CD14-positive monocyte (primary cell): ENCODE measurements around the gene LCAT. TPM values are rescaled to one million over a fixed set of nuclear protein-coding genes. Genes with fewer than 3 reads are reported as not detected.
A peak's percentile ranks its signal among the peaks of the same experiment; 100 is the strongest.

Experiments
- DNase-seq, 3 donors: peaks; one replicate each; pipeline ENCODE4 v3.0.0-alpha.2; 2011 to 2022
- H2AFZ ChIP-seq: 2 replicates; pipeline ENCODE4 v1.6.0; 2012; ENCODE audit warnings: mild to moderate bottlenecking, low read depth, low read length, inconsistent platforms; ENCODE audit not compliant: insufficient read depth, poor library complexity, severe bottlenecking
- H3K27ac ChIP-seq, 2 donors: 1 replicate in 1 of 2; 2 replicates in 1 of 2; pipeline ENCODE4 v1.5.1; 2012 to 2013; ENCODE audit warnings: low read length in 2 of 2, control low read depth in 1 of 2, inconsistent platforms in 1 of 2, low read depth in 1 of 2, mild to moderate bottlenecking in 1 of 2
- H3K27me3 ChIP-seq, 2 donors: one replicate each; pipeline versions ENCODE4 v1.6.0 to v1.6.1; 2011 to 2013; ENCODE audit warnings: low read length in 2 of 2; ENCODE audit not compliant: control insufficient read depth in 2 of 2, insufficient read depth in 2 of 2
- H3K36me3 ChIP-seq, 2 donors: replicated peaks in 1 of 2; 1 replicate in 1 of 2; 2 replicates in 1 of 2; pipeline versions ENCODE4 v1.5.1 to v1.6.1; 2012 to 2013; ENCODE audit warnings: low read length in 2 of 2, control low read depth in 1 of 2, inconsistent platforms in 1 of 2, mild to moderate bottlenecking in 1 of 2; ENCODE audit not compliant: insufficient read depth in 2 of 2, control insufficient read depth in 1 of 2
- H3K4me1 ChIP-seq, 2 donors: 1 replicate in 1 of 2; 2 replicates in 1 of 2; pipeline versions ENCODE4 v1.5.1 to v1.6.1; 2012 to 2013; ENCODE audit warnings: low read length in 2 of 2, control low read depth in 1 of 2, inconsistent platforms in 1 of 2, mild to moderate bottlenecking in 1 of 2, moderate library complexity in 1 of 2; ENCODE audit not compliant: insufficient read depth in 2 of 2, control insufficient read depth in 1 of 2
- H3K4me2 ChIP-seq: replicated peaks from 2 replicates; pipeline ENCODE3; 2012; ENCODE audit warnings: low read length, moderate library complexity, mild to moderate bottlenecking; ENCODE audit not compliant: poor library complexity, severe bottlenecking; ENCODE audit errors: extremely low read depth
- H3K4me3 ChIP-seq, 3 experiments: fragments of 200-600 bp in 1 of 3; sonication (generic) in 1 of 3; replicated peaks in 1 of 3; 1 replicate in 2 of 3; 2 replicates in 1 of 3; pipeline ENCODE4 v1.5.1; 2011 to 2013; ENCODE audit warnings: low read length in 3 of 3, mild to moderate bottlenecking in 3 of 3, control low read depth in 2 of 3, low read depth in 2 of 3, inconsistent platforms in 1 of 3, moderate library complexity in 1 of 3
- H3K79me2 ChIP-seq: 2 replicates; pipeline ENCODE4 v1.6.0; 2012; ENCODE audit warnings: mild to moderate bottlenecking, control low read depth, inconsistent platforms, low read length, moderate library complexity; ENCODE audit not compliant: insufficient read depth
- H3K9ac ChIP-seq: 2 replicates; pipeline ENCODE4 v1.6.0; 2017; ENCODE audit warnings: low read length, mild to moderate bottlenecking; ENCODE audit not compliant: insufficient read depth, poor library complexity, severe bottlenecking
- H3K9me3 ChIP-seq, 2 donors: replicated peaks in 1 of 2; 1 replicate in 1 of 2; 2 replicates in 1 of 2; pipeline versions ENCODE4 v1.5.1 to v1.6.1; 2012 to 2013; ENCODE audit warnings: low read length in 2 of 2, control low read depth in 1 of 2; ENCODE audit not compliant: control insufficient read depth in 1 of 2, insufficient read depth in 1 of 2
- H4K20me1 ChIP-seq: 2 replicates; pipeline ENCODE4 v1.6.0; 2012; ENCODE audit warnings: mild to moderate bottlenecking, low read length, control low read depth, moderate library complexity; ENCODE audit not compliant: insufficient read depth
- H3K27ac Mint-ChIP-seq, 7 donors: one replicate each; pipeline ENCODE4 v1.8.0; 2020; ENCODE audit warnings: mild to moderate bottlenecking in 7 of 7, mixed read lengths in 7 of 7, moderate library complexity in 6 of 7, inconsistent platforms in 2 of 7
- H3K27me3 Mint-ChIP-seq, 3 donors: one replicate each; pipeline ENCODE4 v1.8.0; 2021 to 2022; ENCODE audit warnings: low read depth in 3 of 3, mild to moderate bottlenecking in 3 of 3, mixed read lengths in 3 of 3, moderate library complexity in 3 of 3, inconsistent platforms in 1 of 3
- H3K36me3 Mint-ChIP-seq, 2 donors: one replicate each; pipeline ENCODE4 v1.8.0; 2020; ENCODE audit warnings: mixed read lengths in 2 of 2, inconsistent platforms in 1 of 2, mild to moderate bottlenecking in 1 of 2
- H3K4me1 Mint-ChIP-seq: one replicate; pipeline ENCODE4 v1.8.0; 2020; ENCODE audit warnings: mild to moderate bottlenecking, mixed read lengths
- H3K4me3 Mint-ChIP-seq, 2 donors: one replicate each; pipeline ENCODE4 v1.8.0; 2020; ENCODE audit warnings: mild to moderate bottlenecking in 2 of 2, mixed read lengths in 2 of 2, moderate library complexity in 1 of 2
- H3K9me3 Mint-ChIP-seq, 7 donors: one replicate each; pipeline ENCODE4 v1.8.0; 2020 to 2022; ENCODE audit warnings: mixed read lengths in 7 of 7, mild to moderate bottlenecking in 6 of 7, moderate library complexity in 6 of 7, inconsistent platforms in 2 of 7
- CTCF ChIP-seq: fragments of 200-600 bp; IDR thresholded peaks from one replicate; pipeline ENCODE4 v1.8.0; 2022; ENCODE audit warnings: antibody characterized with exemption, mild to moderate bottlenecking
- WGBS: methylation state at CpG from one replicate; pipeline ENCODE4 v1.1.5; 2013; ENCODE audit warnings: missing lambda C conversion rate; ENCODE audit not compliant: insufficient coverage; 5-methylcytosine and 5-hydroxymethylcytosine counted together
- intact Hi-C, 2 donors: fragments of 100-400 bp; cut with micrococcal nuclease; formaldehyde crosslinking; loops; one replicate each; pipeline versions ENCODE4 v1.15.0 to v1.15.1; 2023
- polyA plus RNA-seq, 3 donors: library from polyadenylated mRNA; depleted of rRNA in 1 of 3; unstranded in 2 of 3; stranded (reverse) in 1 of 3; fragments of 300-500 nt in 2 of 3; fragments of >200 nt in 1 of 3; fragmentation: Illumina TruSeq in 2 of 3; gene quantifications; 1 replicate in 2 of 3; 2 replicates in 1 of 3; pipeline ENCODE4 v1.2.3, GENCODE V29; 2012 to 2021

The LCAT gene
- polyA plus RNA-seq, 3 donors = 0.17 to 16.2 TPM; not detected in 1

GRCh38 chr16:67936880-67937605 lies 6.9 kb downstream of the LCAT start:
- peaks cover 0 to 4% (median 0%) of the 10 kb centered on the region in 3 donors for H3K27me3 Mint-ChIP-seq
- intact Hi-C loops = loop anchor here (5.0 to 10.0 kb wide), 5 partner anchors 45 to 130 kb away; partner anchors contain the start of genes EDC4 (in 1 of the 2), PSKH1 (in 1 of the 2), RANBP10 (in 1 of the 2) and TSNAXIP1 (in 1 of the 2)
- peaks cover 0 to 1% (median 0%) of the 10 kb centered on the region in 7 donors for H3K9me3 Mint-ChIP-seq
- H3K36me3 Mint-ChIP-seq = peaks cover 30 to 53% of the 10 kb centered on the region in 2 donors
- no peak for TF ChIP-seq CTCF
- H3K27ac Mint-ChIP-seq = peak overlapping the region; percentile 91 to 98 (median 96)
- peak overlapping the region; percentile 81 for H3K9ac ChIP-seq
- peaks cover 36% of the 10 kb centered on the region for H3K4me1 Mint-ChIP-seq
- DNase-seq = peak; percentile 82 to 91 (median 89)
- H4K20me1 ChIP-seq = peaks cover 47% of the 10 kb centered on the region
- peak overlapping the region; percentile 89 to 93 for H3K27ac ChIP-seq
- H3K9me3 ChIP-seq = no peaks in the 10 kb centered on the region
- peak overlapping the region; percentile 98 to 99 for H3K4me3 Mint-ChIP-seq
- H3K27me3 ChIP-seq = no peaks in the 10 kb centered on the region
- peaks cover 29 to 40% of the 10 kb centered on the region in 2 donors for H3K4me1 ChIP-seq
- peak overlapping the region; percentile 75 for H3K4me2 ChIP-seq
- H3K79me2 ChIP-seq = peaks cover 30% of the 10 kb centered on the region
- H3K36me3 ChIP-seq = peaks cover 31 to 32% of the 10 kb centered on the region in 2 donors
- 36% methylated on average over 4 of the region's 6 CpGs for WGBS
- peak overlapping the region; percentile 70 for H2AFZ ChIP-seq
- peak overlapping the region; percentile 84 to 93 (median 90) for H3K4me3 ChIP-seq

GRCh38 chr16:67936124-67936879 lies 7.6 kb downstream of the LCAT start, which contains the start of gene PSMB10:
PSMB10 (minus strand) TSS chr16:67936850; CDS start chr16:67936749, 101 bp downstream.
- no peaks in the 10 kb centered on the region for H3K27me3 ChIP-seq
- Mint-ChIP-seq H3K36me3 (peaks cover 28 to 54% of the 10 kb centered on the region in 2 donors), H3K4me3 (peak within 1 kb of the TSS; percentile 98 to 99), H3K4me1 (peaks cover 36% of the 10 kb centered on the region), H3K27ac (peak within 1 kb of the TSS; percentile 91 to 98 (median 96)), H3K27me3 (peaks cover 0 to 4% (median 0%) of the 10 kb centered on the region in 3 donors), H3K9me3 (peaks cover 0 to 1% (median 0%) of the 10 kb centered on the region in 7 donors)
- 0% methylated on average over 50 of the region's 54 CpGs for WGBS
- TF ChIP-seq CTCF = no peak
- intact Hi-C loops = loop anchor here (5.0 to 10.0 kb wide), 5 partner anchors 44 to 129 kb away; partner anchors contain the start of genes EDC4 (in 1 of the 2), PSKH1 (in 1 of the 2), RANBP10 (in 1 of the 2) and TSNAXIP1 (in 1 of the 2)
- peak within 1 kb of the TSS; percentile 89 to 93 for H3K27ac ChIP-seq
- peaks cover 30% of the 10 kb centered on the region for H3K79me2 ChIP-seq
- H3K4me1 ChIP-seq = peaks cover 29 to 40% of the 10 kb centered on the region in 2 donors
- H2AFZ ChIP-seq = peak within 1 kb of the TSS; percentile 70
- DNase-seq = no peak
- peak within 1 kb of the TSS; percentile 84 to 93 (median 90) for H3K4me3 ChIP-seq
- peaks cover 47% of the 10 kb centered on the region for H4K20me1 ChIP-seq
- H3K9ac ChIP-seq = peak within 1 kb of the TSS; percentile 81
- H3K36me3 ChIP-seq = peaks cover 33 to 38% of the 10 kb centered on the region in 2 donors
- no peaks in the 10 kb centered on the region for H3K9me3 ChIP-seq
- peak within 1 kb of the TSS; percentile 75 for H3K4me2 ChIP-seq
